Measurements from ENCODE around the gene GAMT.
"Not testable (repeated sequence)": the region's sequence is repeated elsewhere in the genome, so short reads cannot be mapped to it uniquely, and the experiment has no call there.

The GAMT gene

GRCh38 chr19:1433119-1434039 lies 32.0 kb upstream of the GAMT start:
- DNase-seq (ENCODE audit: low spot score) = no peak

- no peak for DNase-seq (ENCODE audit: low spot score)
Observed at GRCh38 chr19:1432507-1432887, 31.2 kb upstream of the GAMT start.

GRCh38 chr19:1431759-1432506 lies 30.6 kb upstream of the GAMT start:
- DNase-seq (ENCODE audit: low spot score) = no peak

- no peak for DNase-seq (ENCODE audit: low spot score)
Observed at GRCh38 chr19:1430246-1430645, 28.9 kb upstream of the GAMT start.

GRCh38 chr19:1429750-1430149 lies 28.4 kb upstream of the GAMT start:
- DNase-seq (ENCODE audit: low spot score) = no peak

GRCh38 chr19:1428738-1429391 lies 27.5 kb upstream of the GAMT start:
- DNase-seq (ENCODE audit: low spot score) = no peak

GRCh38 chr19:1427221-1427920 lies 26.0 kb upstream of the GAMT start:
- DNase-seq (ENCODE audit: low spot score) = no peak

GRCh38 chr19:1426736-1427135 lies 25.4 kb upstream of the GAMT start:
- DNase-seq (ENCODE audit: low spot score) = no peak

- no peak for DNase-seq (ENCODE audit: low spot score)
Observed at GRCh38 chr19:1425902-1426301, 24.6 kb upstream of the GAMT start.

- DNase-seq (ENCODE audit: low spot score) = no peak
Observed at GRCh38 chr19:1425102-1425837, 23.9 kb upstream of the GAMT start.

GRCh38 chr19:1424192-1424955 lies 23.0 kb upstream of the GAMT start:
- DNase-seq (ENCODE audit: low spot score) = no peak

GRCh38 chr19:1423436-1424191 lies 22.3 kb upstream of the GAMT start:
- DNase-seq (ENCODE audit: low spot score) = no peak

GRCh38 chr19:1422943-1423342 lies 21.6 kb upstream of the GAMT start:
- no peak for DNase-seq (ENCODE audit: low spot score)

- no peak for DNase-seq (ENCODE audit: low spot score)
Observed at GRCh38 chr19:1422360-1422759, 21.0 kb upstream of the GAMT start.

GRCh38 chr19:1421958-1422305 lies 20.6 kb upstream of the GAMT start:
- no peak for DNase-seq (ENCODE audit: low spot score)

GRCh38 chr19:1421218-1421957 lies 20.0 kb upstream of the GAMT start:
- no peak for DNase-seq (ENCODE audit: low spot score)

GRCh38 chr19:1420590-1420989 lies 19.2 kb upstream of the GAMT start:
- DNase-seq (ENCODE audit: low spot score) = no peak

- DNase-seq (ENCODE audit: low spot score) = not testable (repeated sequence)
Observed at GRCh38 chr19:1420085-1420484, 18.7 kb upstream of the GAMT start.

All from CD4-positive, alpha-beta T cell treated with Interleukin-6 at 100 ng/mL for 8 hours (primary cell).